NCI-H2227 (cell line): ENCODE results near the gene FMN2.

Source experiments
- DNase-seq: peaks from one replicate; lab custom pipeline; 2025; ENCODE audit not compliant: unreplicated experiment; lab: John Stamatoyannopoulos, UW

The FMN2 gene

DNA sequence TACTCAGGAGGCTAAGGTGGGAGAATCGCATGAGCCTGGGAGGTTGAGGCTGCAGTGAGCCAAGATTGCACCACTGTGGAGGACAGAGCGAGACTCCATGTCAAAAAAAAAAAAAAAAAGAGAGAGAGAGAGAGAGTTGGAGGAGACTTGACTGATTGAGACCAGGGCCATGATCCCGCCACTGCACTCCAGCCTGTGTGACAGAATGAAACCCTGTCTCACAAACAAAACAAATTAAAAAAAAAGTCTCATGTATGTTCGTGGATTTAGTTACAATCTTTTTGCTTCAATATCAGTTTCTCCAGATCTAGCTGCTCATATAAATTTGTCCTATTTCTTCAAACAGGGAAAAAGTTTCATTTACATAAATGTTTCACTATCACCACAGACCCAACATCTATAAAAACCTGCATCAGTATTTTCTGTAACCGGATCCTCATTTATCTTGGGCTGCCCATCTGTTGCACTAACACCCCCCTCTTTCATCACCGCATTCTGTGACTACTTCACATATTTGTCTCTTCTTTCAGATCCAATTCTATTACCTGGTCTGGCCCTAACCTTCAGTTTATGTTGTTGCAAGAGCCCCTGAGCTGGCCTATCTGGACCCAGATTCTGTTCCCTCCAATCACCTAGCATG, 393.2 kb downstream of the FMN2 start:
- DNase-seq, result no peak

DNA sequence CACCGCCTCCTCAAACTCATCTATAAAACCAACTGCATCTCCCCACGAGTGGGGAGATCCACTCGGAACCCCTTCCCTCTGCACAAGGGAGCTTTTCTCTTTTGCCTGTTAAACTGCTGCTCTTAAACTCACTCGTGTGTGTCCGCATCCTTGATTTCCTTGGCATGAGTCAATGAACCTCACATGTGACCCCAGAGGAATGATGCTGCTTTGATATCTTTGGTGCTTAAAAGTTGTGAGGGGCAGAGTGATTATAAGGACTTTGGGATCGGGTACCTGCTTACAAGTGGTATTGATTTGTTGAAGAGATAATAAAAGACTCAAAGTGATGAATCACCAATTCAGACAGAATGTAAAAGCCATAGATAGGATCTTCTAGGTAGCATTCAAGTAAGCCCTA, 394.9 kb downstream of the FMN2 start:
- DNase-seq, result no peak

DNA sequence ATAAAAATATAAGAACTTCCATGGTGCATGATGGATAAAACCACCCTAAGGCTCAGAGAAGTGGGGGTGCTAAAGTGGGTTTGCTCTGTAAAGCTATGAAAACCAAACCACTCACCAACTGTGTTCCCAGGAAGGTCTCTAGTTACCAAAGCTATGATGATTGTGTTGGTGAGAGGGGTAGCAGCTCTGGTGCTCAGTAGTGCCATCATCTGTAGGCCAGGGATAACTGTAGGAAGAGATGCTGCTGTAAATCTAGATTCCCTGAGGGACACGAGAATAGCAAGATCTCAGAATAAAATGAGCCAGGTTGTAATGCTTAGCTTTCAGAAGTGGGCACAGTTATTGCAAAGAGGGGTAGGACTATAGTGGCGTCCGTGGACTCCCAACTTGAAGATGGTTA, 395.8 kb downstream of the FMN2 start:
- no peak for DNase-seq

- no peak for DNase-seq
Measured at GRCh38 chr1:240491156-240491555, 399.5 kb downstream of the FMN2 start.

DNA sequence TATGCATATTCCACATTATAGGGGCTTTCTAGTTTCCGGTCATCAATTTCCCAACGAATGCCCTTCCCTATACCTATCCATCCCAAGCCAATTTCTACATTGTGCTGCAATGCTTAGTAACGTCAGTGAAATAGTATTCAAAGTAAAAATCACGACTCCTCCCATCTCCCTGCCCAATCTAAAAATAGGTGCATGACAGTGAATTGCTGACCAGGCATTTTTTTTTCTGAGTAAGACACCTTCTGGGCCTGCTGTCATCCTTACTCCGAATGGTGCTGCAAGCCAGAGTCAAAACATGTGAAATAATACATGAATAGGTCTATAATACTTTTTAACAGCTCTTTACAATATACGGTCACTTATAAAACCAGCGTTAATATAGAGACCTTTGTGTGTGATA, 400.1 kb downstream of the FMN2 start:
- DNase-seq, result no peak

DNA sequence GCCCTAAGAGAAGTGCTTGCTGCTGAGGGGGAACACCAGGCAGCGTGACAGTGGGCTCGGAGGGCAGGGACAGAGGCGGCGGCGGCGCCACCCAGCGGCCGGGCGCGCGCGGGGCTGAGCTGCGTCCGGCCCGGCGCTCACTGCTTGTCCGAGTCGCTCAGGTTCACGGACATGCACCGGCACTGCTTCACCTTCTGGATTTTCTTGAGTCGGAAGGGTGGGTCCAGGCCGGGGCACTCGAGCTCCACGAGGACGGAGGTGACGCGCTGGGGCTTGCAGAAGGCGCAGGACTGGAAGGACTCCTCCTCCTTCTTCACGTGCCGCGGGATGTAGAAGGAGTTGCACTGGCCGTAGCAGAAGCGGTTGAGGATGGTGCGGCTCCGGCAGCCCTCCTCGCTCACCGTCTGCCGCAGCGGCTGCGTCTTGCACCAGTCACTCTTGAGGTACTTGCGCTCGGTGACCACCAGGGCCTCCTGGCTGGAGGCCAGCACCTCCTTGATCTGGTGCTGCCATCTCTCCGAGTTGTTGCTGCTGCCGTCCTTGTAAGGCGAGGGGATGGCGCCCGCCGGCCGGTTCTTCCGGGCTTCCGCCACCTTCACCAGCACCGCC, 401.3 kb downstream of the FMN2 start:
- DNase-seq, result no peak

GRCh38 chr1:240495601-240496000, 403.9 kb downstream of the FMN2 start:
- no peak for DNase-seq

DNA sequence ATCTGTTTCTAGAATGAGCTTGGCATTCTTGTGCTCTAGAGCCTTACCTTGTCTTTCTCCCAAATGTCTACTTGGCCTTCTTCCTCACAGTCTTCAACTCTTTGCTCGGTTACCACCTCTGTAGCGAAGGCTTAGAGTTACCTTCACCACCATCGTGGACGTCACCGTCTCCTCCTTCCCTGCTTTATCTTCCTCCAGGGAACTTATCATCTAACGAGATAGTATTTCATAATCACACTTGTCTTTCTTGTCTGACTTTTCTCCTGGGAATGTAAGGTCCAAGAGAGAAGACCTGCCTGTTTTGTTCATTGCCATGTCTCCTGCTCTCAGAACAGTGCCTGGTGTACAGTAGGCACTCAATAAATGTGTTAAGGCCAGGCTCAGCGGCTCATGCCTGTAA, 404.7 kb downstream of the FMN2 start:
- no peak for DNase-seq

GRCh38 chr1:240496941-240497340, 405.3 kb downstream of the FMN2 start:
- no peak for DNase-seq

DNA sequence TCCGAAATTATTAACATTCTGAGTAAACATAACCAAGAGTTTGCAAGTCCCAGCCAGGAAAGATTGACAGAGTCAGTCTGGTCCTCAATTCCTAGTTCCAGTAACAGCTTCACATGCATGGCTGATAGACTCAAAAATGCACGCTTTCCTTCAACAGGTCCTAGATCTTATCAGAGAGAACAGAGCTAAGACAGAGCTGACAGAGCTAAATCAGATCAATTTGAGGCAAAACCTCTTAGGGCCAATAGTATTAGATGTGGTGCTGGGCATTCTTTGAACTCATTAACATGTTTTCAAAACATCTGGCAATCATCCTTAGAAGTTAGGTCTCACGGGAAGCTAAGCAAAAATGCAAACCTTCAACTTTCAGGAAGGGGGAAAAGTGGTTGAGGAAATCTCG, 406.2 kb downstream of the FMN2 start:
- no peak for DNase-seq

- no peak for DNase-seq
Measured at GRCh38 chr1:240498335-240498734, 406.7 kb downstream of the FMN2 start.

DNA sequence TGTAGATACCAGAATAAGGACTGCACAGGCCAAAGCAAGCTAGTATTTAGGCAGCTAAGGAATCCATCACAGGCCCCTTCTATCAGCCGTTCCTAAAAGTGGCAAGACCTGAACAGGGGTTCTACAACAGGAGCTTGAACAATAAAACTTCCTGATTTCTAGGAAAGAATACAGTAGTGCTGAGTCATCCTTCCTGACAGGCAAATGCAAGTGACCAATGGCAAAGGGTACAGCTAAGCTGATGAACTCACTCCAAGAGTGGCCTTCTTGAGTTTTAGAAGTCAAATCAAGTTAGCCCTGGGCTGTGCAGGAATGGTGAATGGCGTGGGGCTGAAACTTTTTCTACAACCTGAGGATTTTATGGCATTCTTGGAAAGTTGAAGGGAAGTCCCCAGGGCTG, 407.3 kb downstream of the FMN2 start:
- no peak for DNase-seq

DNA sequence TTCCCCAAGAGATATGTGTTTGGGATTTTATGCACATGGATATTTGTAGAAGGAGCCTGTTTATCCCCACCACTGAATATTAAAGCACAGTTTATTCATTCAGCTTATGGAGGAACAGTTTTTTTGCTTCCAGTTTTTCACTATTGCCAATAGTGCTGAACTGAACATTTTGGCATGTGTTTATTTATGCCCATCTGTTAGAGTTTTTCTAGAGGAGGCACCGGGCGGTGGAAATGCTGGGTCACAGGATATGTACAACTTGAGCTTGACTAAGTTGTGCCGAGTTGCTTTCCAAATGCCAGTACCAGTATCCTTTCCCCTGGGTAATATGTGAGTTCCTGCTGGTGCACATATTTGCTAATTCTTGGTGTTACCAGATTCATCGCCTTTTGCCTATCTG, 409.0 kb downstream of the FMN2 start:
- DNase-seq, result no peak

DNA sequence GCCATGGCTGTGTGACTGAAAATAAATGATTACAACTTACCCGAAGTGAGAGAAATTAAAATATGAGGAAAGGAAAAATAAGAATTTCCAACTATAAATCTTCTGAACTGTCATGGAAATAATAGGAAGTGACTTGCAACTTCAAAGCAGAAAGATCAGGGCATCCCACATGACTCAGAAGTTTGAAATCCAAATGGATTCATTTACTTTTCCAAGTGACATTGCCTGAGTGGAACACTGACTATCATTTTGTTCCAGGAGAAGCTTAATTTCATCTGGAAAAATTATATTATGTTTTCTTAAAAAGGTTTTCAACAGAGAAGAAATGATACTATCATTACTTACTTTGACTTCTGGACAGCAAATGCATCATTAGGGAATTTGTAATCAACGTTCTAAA, 409.4 kb downstream of the FMN2 start:
- no peak for DNase-seq

DNA sequence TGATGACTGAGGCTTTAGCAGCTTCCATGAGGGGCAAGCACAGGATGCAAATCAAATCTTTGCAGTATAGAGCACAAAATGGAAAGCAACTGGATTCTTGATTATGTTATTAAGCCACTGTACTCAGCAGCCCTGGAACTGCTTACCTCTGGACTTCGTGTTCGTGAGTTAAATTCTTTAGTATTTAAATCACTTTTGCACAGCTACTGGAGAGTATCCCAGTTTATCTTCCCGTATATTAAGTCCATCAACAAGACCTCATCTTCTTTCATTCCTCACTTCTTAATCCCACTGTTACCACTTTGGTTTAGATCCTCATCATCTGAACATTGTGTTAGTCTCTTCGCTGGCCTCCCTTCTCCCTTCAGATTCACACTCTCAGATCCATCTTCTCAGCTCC, 411.4 kb downstream of the FMN2 start:
- no peak for DNase-seq

DNA sequence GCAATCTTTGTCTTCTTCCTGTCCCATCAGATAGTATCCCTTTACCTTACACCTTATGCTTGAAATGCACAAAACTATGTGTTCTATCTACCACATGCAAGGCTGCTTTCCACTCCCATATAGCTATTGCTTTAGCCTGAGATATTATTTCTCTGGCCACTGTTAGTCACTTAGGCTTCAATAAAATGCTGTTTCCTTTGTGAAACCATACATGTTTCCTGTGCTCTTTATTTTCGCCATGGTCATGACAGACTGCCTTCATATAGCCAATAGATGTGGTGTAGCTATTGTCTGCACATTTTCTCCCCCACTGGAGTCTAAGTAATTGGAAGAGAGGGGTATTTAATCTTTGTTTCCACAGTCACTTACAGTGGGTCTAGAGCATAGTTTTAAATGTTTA, 411.9 kb downstream of the FMN2 start:
- no peak for DNase-seq

DNA sequence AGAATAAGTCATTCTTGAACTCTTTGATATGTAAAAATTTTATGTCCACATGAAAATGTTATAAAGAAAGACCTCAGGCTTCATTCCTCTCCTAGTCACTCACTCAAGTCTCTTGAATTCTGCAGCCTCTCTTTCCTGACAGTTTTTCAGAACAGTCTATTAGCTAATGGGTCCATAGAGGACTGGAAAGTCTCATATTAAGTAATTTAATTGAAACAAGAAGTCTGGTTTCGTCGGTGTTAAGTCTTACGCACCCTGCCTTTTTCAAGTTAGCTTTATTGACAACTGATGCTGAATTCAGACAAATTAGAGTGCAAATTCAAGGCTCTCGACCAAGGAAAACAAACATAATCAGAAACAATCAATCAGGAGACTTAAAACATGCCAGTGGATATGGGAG, 414.5 kb downstream of the FMN2 start:
- DNase-seq, result no peak

DNA sequence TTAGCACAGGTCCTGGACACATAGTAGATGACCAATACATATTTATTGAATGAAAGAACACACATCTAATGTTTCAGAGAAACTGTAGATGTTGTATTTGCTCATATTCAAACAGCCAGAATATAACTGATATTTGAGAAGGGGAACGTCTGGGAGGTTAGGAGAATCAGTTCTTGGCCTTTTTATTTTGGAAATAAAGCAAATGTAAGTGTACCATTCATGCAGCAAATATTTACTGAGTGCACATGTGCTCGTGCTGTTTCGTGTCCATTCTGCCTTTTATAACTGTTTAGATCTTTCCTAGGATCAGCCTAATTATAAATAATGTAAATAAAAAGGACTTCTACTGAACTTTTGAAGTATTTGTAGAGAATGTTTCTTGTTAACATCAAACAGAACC, 416.5 kb downstream of the FMN2 start:
- DNase-seq, result no peak

DNA sequence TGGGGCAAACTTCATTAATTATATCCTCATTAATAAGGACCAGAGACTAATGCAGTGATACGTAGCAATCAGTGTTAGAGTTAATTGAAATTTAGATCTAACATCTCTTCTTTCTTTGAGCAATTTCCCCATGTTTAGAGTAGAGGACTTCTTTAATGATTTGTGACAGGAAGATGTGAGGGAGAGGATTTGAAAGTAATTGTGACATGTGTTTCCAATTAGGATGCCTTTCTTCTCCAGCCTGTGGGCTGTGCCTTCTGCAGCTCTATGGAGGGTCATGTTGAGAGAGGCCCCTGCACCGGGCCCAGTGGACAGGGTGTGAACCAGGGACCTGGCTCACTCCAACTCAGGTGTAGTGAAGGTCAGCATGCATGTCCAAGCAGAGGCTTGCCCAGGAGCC, 417.3 kb downstream of the FMN2 start:
- DNase-seq, result no peak

DNA sequence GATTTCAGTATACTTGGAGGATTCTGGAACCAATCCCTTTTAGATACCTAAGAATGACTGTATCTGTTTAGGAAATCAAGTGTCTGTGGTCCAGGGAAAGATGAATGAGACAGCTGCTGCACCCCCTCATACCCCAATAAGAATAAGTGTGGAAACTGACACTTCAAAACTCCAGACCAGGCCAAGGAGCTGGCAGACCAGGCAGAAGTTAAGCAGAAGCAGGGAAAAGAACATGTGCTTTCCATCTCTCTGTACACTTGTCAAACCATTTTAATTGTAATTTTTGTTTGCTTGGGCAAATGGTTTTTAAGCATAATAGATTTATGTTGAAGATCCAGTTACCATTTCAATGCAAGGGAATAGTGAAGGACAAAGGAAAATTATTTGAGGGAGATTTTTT, 420.1 kb downstream of the FMN2 start:
- DNase-seq, result no peak

GRCh38 chr1:240515505-240515904, 423.8 kb downstream of the FMN2 start:
- no peak for DNase-seq

DNA sequence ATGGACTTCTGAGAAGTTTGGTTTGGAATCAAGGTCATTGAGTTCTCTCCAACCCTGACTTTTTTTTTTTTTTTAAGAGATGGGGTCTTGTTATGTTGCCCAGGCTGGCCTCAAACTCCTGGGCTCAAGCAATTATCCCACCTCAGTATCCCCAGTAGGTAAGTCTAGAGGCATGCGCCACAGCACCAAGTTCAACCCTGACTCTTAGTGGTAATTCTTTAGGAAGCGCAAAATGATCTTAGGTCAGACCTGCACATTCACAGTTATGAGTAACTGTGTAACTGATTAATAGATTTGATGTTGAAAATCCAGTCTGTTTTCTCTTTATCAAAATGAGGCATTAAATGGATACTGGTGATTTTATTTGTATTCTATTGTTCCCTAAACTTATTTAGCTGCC, 424.4 kb downstream of the FMN2 start:
- DNase-seq, result no peak

DNA sequence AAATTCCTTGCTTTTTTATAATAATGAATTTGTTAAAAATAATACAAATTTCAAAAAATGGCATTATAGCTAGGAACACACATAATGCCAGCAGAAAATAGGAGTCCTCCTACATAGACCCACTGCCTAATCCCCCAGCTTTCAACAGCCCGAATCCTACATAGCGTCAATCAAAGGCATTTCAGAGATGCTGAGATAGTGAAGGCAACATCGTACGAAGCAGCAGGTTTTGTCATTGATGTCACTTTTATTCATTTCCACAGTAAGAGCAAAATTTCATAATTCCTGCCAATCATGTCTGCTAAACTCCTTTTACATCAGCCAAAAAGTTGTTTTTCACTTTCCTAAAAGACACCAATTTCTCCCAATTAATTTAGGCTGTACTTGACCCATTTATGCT, 426.2 kb downstream of the FMN2 start:
- no peak for DNase-seq
